Choroid plexus epithelial cell (primary cell): Measurements from ENCODE around the gene DYNLT5.

Source experiments
- DNase-seq: peaks from one replicate; pipeline ENCODE4 v3.0.0-alpha.2; 2010; ENCODE audit warnings: low read depth
- H3K4me3 ChIP-seq: 2 replicates; pipeline ENCODE4 v1.5.1; 2011; ENCODE audit warnings: low read depth, mild to moderate bottlenecking, control low read depth, low read length, moderate library complexity
- CTCF ChIP-seq: conservative IDR thresholded peaks from 2 replicates; pipeline ENCODE4 v1.5.1; 2011; ENCODE audit warnings: low read depth, mild to moderate bottlenecking, control low read depth, inconsistent platforms, low read length, moderate library complexity

DYNLT5 gene, protein sequence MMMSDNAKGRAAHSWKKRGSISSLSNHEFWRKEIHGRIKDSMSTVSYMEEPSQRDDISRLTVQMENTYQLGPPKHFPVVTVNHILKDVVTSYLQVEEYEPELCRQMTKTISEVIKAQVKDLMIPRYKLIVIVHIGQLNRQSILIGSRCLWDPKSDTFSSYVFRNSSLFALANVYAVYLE

GRCh38 chr1:66752000-66752592, at the start of gene DYNLT5:
DYNLT5 (plus strand) TSS chr1:66752459; CDS start chr1:66754659, 2,200 bp downstream.
- H3K4me3 ChIP-seq: peak within 1 kb of the TSS; percentile 58
- TF ChIP-seq CTCF: peak; percentile 33
- DNase-seq: peak; percentile 50

DNA sequence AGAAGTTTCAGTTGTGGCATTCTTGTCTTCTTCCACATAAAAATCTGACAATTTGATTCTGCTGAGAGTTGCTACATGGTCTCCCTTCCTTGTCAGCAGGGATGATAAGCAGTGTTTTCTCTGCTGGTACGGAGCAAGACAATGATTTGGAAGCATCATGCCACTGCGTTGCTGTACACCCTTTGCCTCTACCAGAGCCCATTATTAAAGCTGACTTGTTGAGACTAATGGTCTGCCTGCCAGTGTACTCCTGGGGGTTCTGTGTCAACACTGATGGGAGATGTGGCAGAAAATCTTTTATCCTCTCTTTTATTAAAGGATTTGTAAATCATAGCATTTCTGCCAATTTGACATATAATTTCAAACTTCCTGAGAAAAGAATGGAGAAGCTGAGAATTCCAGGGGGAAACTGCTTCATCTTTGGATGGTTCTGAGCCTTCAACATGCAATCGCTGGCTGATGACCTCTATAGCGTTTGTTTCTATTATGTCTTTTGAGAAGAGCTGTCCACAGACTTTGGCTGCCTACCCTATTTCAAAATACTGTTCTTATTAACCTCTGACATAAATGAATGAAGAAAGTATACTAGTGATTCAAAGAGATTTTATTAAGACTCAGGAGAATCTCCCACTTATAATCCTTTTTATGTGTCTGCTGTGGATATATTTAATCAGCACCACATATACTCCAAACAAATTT, 47.9 kb upstream of the DYNLT5 start:
- TF ChIP-seq CTCF: no peak
- peak; percentile 54 for DNase-seq
- H3K4me3 ChIP-seq: no peak overlapping the region

DNA sequence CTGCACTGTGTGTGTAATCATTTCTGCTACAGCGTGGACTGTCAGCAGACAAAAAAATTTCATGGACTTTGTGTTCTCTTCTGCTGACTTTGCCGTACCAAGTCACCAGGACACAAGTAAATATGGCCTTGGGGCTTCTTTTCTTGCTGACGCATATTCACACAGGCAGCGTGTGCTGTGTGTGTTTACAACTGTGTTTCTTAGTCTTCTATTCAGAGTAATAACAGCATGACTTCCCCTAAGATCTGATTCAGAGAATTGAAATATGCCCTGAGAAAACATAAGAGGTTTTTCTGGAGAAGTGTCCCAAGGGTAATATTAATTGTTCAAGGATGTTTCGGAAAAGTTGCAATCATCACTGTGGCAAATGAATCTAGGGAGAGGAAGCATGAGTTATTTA, 47.1 kb upstream of the DYNLT5 start:
- no peak overlapping the region for H3K4me3 ChIP-seq
- TF ChIP-seq CTCF: no peak
- peak; percentile 88 for DNase-seq

- TF ChIP-seq CTCF: peak; percentile 44
- no peak overlapping the region for H3K4me3 ChIP-seq
- DNase-seq: peak; percentile 52
Observed at GRCh38 chr1:66711420-66711819, 40.8 kb upstream of the DYNLT5 start.

- TF ChIP-seq CTCF: no peak
- H3K4me3 ChIP-seq: no peak overlapping the region
- DNase-seq: no peak
Observed at GRCh38 chr1:66712839-66713238, 39.4 kb upstream of the DYNLT5 start.

DNA sequence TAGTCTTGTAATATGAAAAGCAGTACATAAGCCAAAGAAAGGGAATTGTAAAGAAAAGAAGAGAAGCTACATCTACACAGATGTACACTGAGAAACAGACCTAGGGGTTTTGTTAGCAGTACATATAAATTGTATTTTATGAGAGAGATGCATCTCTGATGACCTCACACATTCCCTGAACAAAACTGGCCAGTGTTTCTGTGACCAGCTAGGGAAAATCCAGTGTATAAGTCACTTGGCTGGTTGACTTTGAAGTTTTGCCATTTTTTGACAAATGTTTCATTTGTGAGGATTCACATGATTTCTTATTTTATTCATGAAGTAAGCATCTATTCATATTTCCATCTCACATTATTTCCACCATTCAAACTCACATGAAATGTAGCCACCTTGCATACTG, 28.3 kb upstream of the DYNLT5 start:
- no peak overlapping the region for H3K4me3 ChIP-seq
- TF ChIP-seq CTCF: no peak
- no peak for DNase-seq
